Measurements from ENCODE around the gene LPO.

DNA sequence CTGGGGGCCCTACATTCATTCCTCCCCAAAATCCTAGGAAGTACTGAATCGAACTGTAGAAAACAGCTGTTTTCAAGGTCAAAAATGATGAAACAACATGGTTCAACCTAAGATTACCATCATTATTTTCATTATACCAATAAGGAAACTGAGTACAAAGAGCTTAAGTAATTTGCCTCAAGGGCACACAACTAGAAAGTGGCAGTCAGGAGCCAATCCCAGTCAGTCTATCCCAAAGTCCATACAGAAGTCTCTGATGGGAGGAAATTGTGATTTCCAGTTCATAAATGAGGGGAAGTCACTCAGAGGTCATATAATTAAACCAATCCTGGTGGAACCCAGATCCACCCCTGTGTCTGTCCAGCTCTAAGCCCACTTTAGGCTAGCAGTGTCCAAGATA lies 8.4 kb downstream of the LPO start:
- TF ChIP-seq CTCF (IDR thresholded peaks at IDR 0.05; ENCODE audit: low read depth, low read length) = no peak
- TF ChIP-seq EZH2phosphoT487 (IDR thresholded peaks at IDR 0.05; ENCODE audit: low read depth) = no peak
